Adrenal gland (tissue), 12 donors: Measurements from ENCODE around the gene RBM17. TPM values are rescaled to one million over a fixed set of nuclear protein-coding genes. Genes with fewer than 3 reads are reported as not detected.

Source experiments
- DNase-seq, 7 donors: peaks; one replicate each; pipeline ENCODE4 v3.0.0-alpha.2; 2019 to 2020
- H3K27ac ChIP-seq, 5 donors: fragments of 200-600 bp; sonication (generic) in 4 of 5; 1 replicate in 3 of 5; 2 replicates in 2 of 5; pipeline versions ENCODE4 v1.5.1 to v1.8.0; 2016 to 2020; ENCODE audit warnings: mild to moderate bottlenecking in 1 of 5
- H3K27me3 ChIP-seq: fragments of 200-600 bp; 2 replicates; pipeline ENCODE4 v1.8.0; 2021
- H3K36me3 ChIP-seq, 2 donors: fragments of 200-600 bp; replicated peaks in 1 of 2; 1 replicate in 1 of 2; 2 replicates in 1 of 2; pipeline versions ENCODE4 v1.5.1 to v1.8.0; 2018 to 2022
- H3K4me1 ChIP-seq, 2 donors: fragments of 200-600 bp; replicated peaks in 1 of 2; 1 replicate in 1 of 2; 2 replicates in 1 of 2; pipeline versions ENCODE4 v1.5.1 to v1.8.0; 2018 to 2021
- H3K4me3 ChIP-seq, 4 donors: fragments of 200-600 bp; sonication (generic) in 3 of 4; one replicate each; pipeline ENCODE4 v1.5.1; 2016 to 2018
- H3K9me3 ChIP-seq, 3 donors: fragments of 200-600 bp; sonication (generic) in 1 of 3; replicated peaks in 1 of 3; 1 replicate in 2 of 3; 2 replicates in 1 of 3; pipeline versions ENCODE4 v1.5.1 to v1.8.0; 2016 to 2021
- CTCF ChIP-seq, 6 experiments: fragments of 450-650 bp in 4 of 6; fragments of 200-600 bp in 2 of 6; sonication (generic) in 1 of 6; IDR thresholded peaks; 1 replicate in 5 of 6; 2 replicates in 1 of 6; pipeline versions ENCODE4 v1.5.1 to v1.8.0; 2016 to 2021; ENCODE audit warnings: antibody characterized with exemption in 6 of 6, mild to moderate bottlenecking in 2 of 6, moderate library complexity in 1 of 6
- POLR2A ChIP-seq, 2 donors: fragments of 450-650 bp; IDR thresholded peaks; one replicate each; pipeline ENCODE4 v1.6.1; 2017; ENCODE audit warnings: antibody characterized with exemption in 2 of 2, mild to moderate bottlenecking in 2 of 2, moderate library complexity in 1 of 2
- WGBS, 4 donors: extraction: QIAGEN DNeasy Blood & Tissue Kit in 2 of 4; methylation state at CpG; one replicate each; pipeline versions ENCODE4 v1.1.5 to v1.1.7; 2013 to 2017; 5-methylcytosine and 5-hydroxymethylcytosine counted together
- intact Hi-C, 2 donors: fragments of 100-400 bp; cut with DNase I; formaldehyde crosslinking; loops; one replicate each; pipeline versions ENCODE4 v1.14.1 to v1.15.0; 2022 to 2023
- polyA plus RNA-seq, 3 donors: library from polyadenylated mRNA; stranded (reverse); fragments of 200-250 nt in 2 of 3; fragments of 350-450 nt in 1 of 3; fragmentation: Illumina TruSeq in 1 of 3; extraction: RNeasy Lipid Tissue Mini Kit (QIAGEN cat#74804) in 1 of 3; gene quantifications; one replicate each; pipeline ENCODE4 v1.2.3, GENCODE V29; 2013 to 2014
- total RNA-seq, 9 donors: library from RNA; depleted of rRNA in 4 of 9; stranded (reverse); fragments of >200 nt in 4 of 9; fragments of 120-200 nt in 1 of 9; fragmentation: NEBNext Ultra II Directional in 1 of 9; extraction: Animal tissue kit (Norgen Biotek cat#: 25700) in 1 of 9; gene quantifications; one replicate each; pipeline versions ENCODE4 v1.1.0 to v1.2.4, GENCODE V29; 2013 to 2023
- donor health status: healthy with polysubstance abuse.
- donor health status: Bipolar disorder and iron deficiency.
- donor health status: DM: yes; HTN: yes; CAD: no.
- donor health status: DM: no; HTN: no; CAD: no.
- donor health status: DM: no; HTN: no; CAD: no.
- donor health status: DM: yes; HTN: yes; CAD: no.

RBM17 gene
- total and polyA plus RNA-seq, 12 donors = 31.9 to 123 (median 66.0) TPM

- Histone ChIP-seq H3K4me1 (peaks cover 0 to 16% of the 10 kb centered on the region in 2 donors), H3K27ac (no peak overlapping the region), H3K36me3 (no peaks in the 10 kb centered on the region), H3K27me3 (no peaks in the 10 kb centered on the region), H3K9me3 (no peaks in the 10 kb centered on the region), H3K4me3 (no peak overlapping the region)
- intact Hi-C loops = loop anchor here in 1 of 2 donors (5.0 kb wide), 1 partner anchor 42 kb away; no protein-coding TSS in a partner anchor
- TF ChIP-seq POLR2A (IDR thresholded peaks at IDR 0.05) = no peak
- TF ChIP-seq CTCF (IDR thresholded peaks at IDR 0.05) = no peak
- WGBS, 4 donors = 75 to 94% (median 86%) methylated on average over 7 of the region's 7 CpGs
- DNase-seq = no peak
These were observed 65.0 kb downstream of the RBM17 start for GRCh38 chr10:6153845-6154244.

- peaks cover 0 to 16% of the 10 kb centered on the region in 2 donors for H3K4me1 ChIP-seq
- H3K27me3 ChIP-seq = no peaks in the 10 kb centered on the region
- H3K9me3 ChIP-seq = no peaks in the 10 kb centered on the region
- H3K4me3 ChIP-seq = no peak overlapping the region
- no peaks in the 10 kb centered on the region for H3K36me3 ChIP-seq
- no peak for TF ChIP-seq CTCF (IDR thresholded peaks at IDR 0.05)
- TF ChIP-seq POLR2A (IDR thresholded peaks at IDR 0.05) = no peak
- no peak for DNase-seq
- peak overlapping the region in 1 of 5 donors; percentile 37 for H3K27ac ChIP-seq
- 75 to 79% (median 77%) methylated on average over 11 to 14 of the region's 14 CpGs for WGBS, 4 donors
- intact Hi-C loops = loop anchor here in 1 of 2 donors (5.0 kb wide), 1 partner anchor 42 kb away; no protein-coding TSS in a partner anchor
These were observed 65.7 kb downstream of the RBM17 start for GRCh38 chr10:6154566-6154965.

- no peak for TF ChIP-seq POLR2A (IDR thresholded peaks at IDR 0.05)
- no peak for TF ChIP-seq CTCF (IDR thresholded peaks at IDR 0.05)
- H3K36me3 ChIP-seq = no peaks in the 10 kb centered on the region
- intact Hi-C loops = no loop called here
- peaks cover 8 to 12% of the 10 kb centered on the region in 2 donors for H3K4me1 ChIP-seq
- H3K9me3 ChIP-seq = no peaks in the 10 kb centered on the region
- peak overlapping the region in 2 of 5 donors; percentile 29 to 80 for H3K27ac ChIP-seq
- H3K4me3 ChIP-seq = no peak overlapping the region
- WGBS, 4 donors = 90 to 94% (median 91%) methylated on average over 7 of the region's 7 CpGs
- H3K27me3 ChIP-seq = no peaks in the 10 kb centered on the region
- DNase-seq = no peak
These were observed 69.4 kb downstream of the RBM17 start for GRCh38 chr10:6158276-6158675.

GRCh38 chr10:6161921-6162320 lies 73.1 kb downstream of the RBM17 start:
- TF ChIP-seq POLR2A (IDR thresholded peaks at IDR 0.05) (no peak), CTCF (IDR thresholded peaks at IDR 0.05) (no peak)
- Histone ChIP-seq H3K4me1 (peaks cover 17 to 27% of the 10 kb centered on the region in 2 donors), H3K9me3 (no peaks in the 10 kb centered on the region), H3K4me3 (no peak overlapping the region), H3K36me3 (peaks cover 0 to 5% of the 10 kb centered on the region in 2 donors), H3K27me3 (no peaks in the 10 kb centered on the region), H3K27ac (peak overlapping the region in 3 of 5 donors; percentile 63 to 100 (median 94))
- whole genome bisulfite sequencing, 4 donors = 66 to 77% (median 74%) methylated on average over 3 of the region's 3 CpGs
- no peak for DNase-seq
- intact Hi-C loops = no loop called here
